Activated CD4-positive, CD25-positive, alpha-beta regulatory T cell (primary cell): ENCODE results near the gene MRPS18A.
"Not testable (repeated sequence)": the region's sequence is repeated elsewhere in the genome, so short reads cannot be mapped to it uniquely, and the experiment has no call there.

Experiments used
- DNase-seq, 4 experiments: peaks; one replicate each; lab custom pipeline; 2025; lab: John Stamatoyannopoulos, UW

The MRPS18A gene

GRCh38 chr6:43635387-43636307, 51.9 kb downstream of the MRPS18A start, which contains the start of gene MAD2L1BP:
TSS of gene MAD2L1BP (plus strand) at chr6:43635840. CDS start at chr6:43635876, 36 bp downstream.
- DNase-seq = peak; percentile 67 to 73 (median 72)

- no peak for DNase-seq
Measured at GRCh38 chr6:43634702-43635303, 52.8 kb downstream of the MRPS18A start.

- DNase-seq = not testable (repeated sequence)
Measured at GRCh38 chr6:43633002-43633401, 54.6 kb downstream of the MRPS18A start.

- no peak for DNase-seq
Measured at GRCh38 chr6:43630980-43631619, 56.5 kb downstream of the MRPS18A start.

- DNase-seq = peak; percentile 57 to 74 (median 62)
Measured at GRCh38 chr6:43629505-43630300, 57.9 kb downstream of the MRPS18A start.

- peak; percentile 88 to 95 (median 90) for DNase-seq
Measured at GRCh38 chr6:43629104-43629504, 58.5 kb downstream of the MRPS18A start, which contains the start of gene GTPBP2. TSS of gene GTPBP2 (minus strand) at chr6:43629264. CDS start at chr6:43629162, 102 bp downstream.

GRCh38 chr6:43628393-43629103, 59.0 kb downstream of the MRPS18A start:
- DNase-seq = peak; percentile 28 to 36 (median 34)

GRCh38 chr6:43627008-43627825, 60.4 kb downstream of the MRPS18A start:
- no peak for DNase-seq

- DNase-seq = no peak
Measured at GRCh38 chr6:43625393-43625992, 62.1 kb downstream of the MRPS18A start.

GRCh38 chr6:43624786-43625288, 62.8 kb downstream of the MRPS18A start:
- DNase-seq = no peak

- no peak for DNase-seq
Measured at GRCh38 chr6:43623880-43624785, 63.5 kb downstream of the MRPS18A start.

- no peak for DNase-seq
Measured at GRCh38 chr6:43622541-43622940, 65.0 kb downstream of the MRPS18A start.

GRCh38 chr6:43621836-43622180, 65.8 kb downstream of the MRPS18A start:
- no peak for DNase-seq
